Keratinocyte (primary cell): Measurements from ENCODE around the gene PDS5A. TPM values are rescaled to one million over a fixed set of nuclear protein-coding genes. Genes with fewer than 3 reads are reported as not detected.

Experiments
- DNase-seq: peaks from one replicate; pipeline ENCODE4 v3.0.0-alpha.2; 2011; ENCODE audit warnings: low read depth, missing footprints, low spot score
- FAIRE-seq: peaks from 2 replicates; lab custom pipeline; 2011; peaks lifted over from hg19 to GRCh38; lab: Jason Lieb, UNC
- H2AFZ ChIP-seq: 2 replicates; pipeline ENCODE4 v1.6.0; 2012; ENCODE audit warnings: low read length, control low read depth, inconsistent platforms; ENCODE audit not compliant: control insufficient read depth
- H3K27ac ChIP-seq: 2 replicates; pipeline ENCODE4 v1.5.1; 2011; ENCODE audit warnings: low read length; ENCODE audit not compliant: control insufficient read depth, insufficient read depth
- H3K27me3 ChIP-seq: 3 replicates; pipeline ENCODE4 v1.6.0; 2011; ENCODE audit warnings: low read length; ENCODE audit not compliant: control insufficient read depth, insufficient read depth; ENCODE audit errors: extremely low read depth
- H3K36me3 ChIP-seq, 2 experiments: 2 replicates in 1 of 2; 3 replicates in 1 of 2; pipeline ENCODE4 v1.5.1; 2011; ENCODE audit warnings: low read length in 2 of 2, mild to moderate bottlenecking in 1 of 2; ENCODE audit not compliant: control insufficient read depth in 2 of 2, insufficient read depth in 2 of 2; ENCODE audit errors: extremely low read depth in 1 of 2
- H3K4me1 ChIP-seq: 3 replicates; pipeline ENCODE4 v1.5.1; 2011; ENCODE audit warnings: low read length; ENCODE audit not compliant: control insufficient read depth, insufficient read depth; ENCODE audit errors: extremely low read depth
- H3K4me2 ChIP-seq: 3 replicates; pipeline ENCODE4 v1.6.0; 2011; ENCODE audit warnings: low read depth, low read length; ENCODE audit not compliant: control insufficient read depth, insufficient read depth; ENCODE audit errors: extremely low read depth
- H3K4me3 ChIP-seq, 3 experiments: fragments of 200-600 bp in 1 of 3; sonication (generic) in 1 of 3; 2 replicates in 2 of 3; 3 replicates in 1 of 3; pipeline ENCODE4 v1.5.1; 2011 to 2016; ENCODE audit warnings: low read length in 3 of 3, mild to moderate bottlenecking in 3 of 3, control low read depth in 2 of 3, inconsistent platforms in 1 of 3, low read depth in 1 of 3, mixed read lengths in 1 of 3, mixed run types in 1 of 3, moderate library complexity in 1 of 3; ENCODE audit not compliant: control insufficient read depth in 2 of 3, insufficient read depth in 2 of 3; ENCODE audit errors: extremely low read depth in 1 of 3
- H3K79me2 ChIP-seq: 2 replicates; pipeline ENCODE4 v1.6.0; 2012; ENCODE audit warnings: low read length; ENCODE audit not compliant: control insufficient read depth, insufficient read depth
- H3K9ac ChIP-seq: 3 replicates; pipeline ENCODE4 v1.6.0; 2011; ENCODE audit warnings: low read length; ENCODE audit not compliant: control insufficient read depth, insufficient read depth; ENCODE audit errors: extremely low read depth
- H3K9me1 ChIP-seq: 3 replicates; pipeline ENCODE4 v1.6.0; 2011; ENCODE audit warnings: low read length; ENCODE audit not compliant: control insufficient read depth, insufficient read depth; ENCODE audit errors: extremely low read depth
- H3K9me3 ChIP-seq: 2 replicates; pipeline ENCODE4 v1.5.1; 2012; ENCODE audit warnings: low read depth, low read length; ENCODE audit not compliant: control insufficient read depth
- H4K20me1 ChIP-seq: 3 replicates; pipeline ENCODE4 v1.6.0; 2011; ENCODE audit warnings: low read length; ENCODE audit not compliant: control insufficient read depth, insufficient read depth; ENCODE audit errors: extremely low read depth
- CTCF ChIP-seq, 3 experiments: IDR thresholded peaks in 1 of 3; conservative IDR thresholded peaks in 1 of 3; optimal IDR thresholded peaks in 1 of 3; 2 replicates in 2 of 3; 3 replicates in 1 of 3; pipeline versions ENCODE3 to v1.5.1; 2011; ENCODE audit warnings: low read length in 3 of 3, mild to moderate bottlenecking in 3 of 3, moderate library complexity in 2 of 3, control low read depth in 1 of 3, inconsistent platforms in 1 of 3; ENCODE audit not compliant: insufficient read depth in 2 of 3; ENCODE audit errors: extremely low read depth in 1 of 3
- EZH2 ChIP-seq: IDR thresholded peaks from one replicate; pipeline ENCODE4 v1.6.1; 2012; ENCODE audit warnings: inconsistent platforms, mild to moderate bottlenecking, low read length, moderate library complexity
- dilution Hi-C: fragments of 300-500 bp; cut with MboI; formaldehyde crosslinking; loops from one replicate; pipeline ENCODE4 v1.7.0; 2020; ENCODE audit warnings: low sequenced_read_pairs; ENCODE audit not compliant: extremely low pct_ligation_motif_present
- polyA plus RNA-seq, 5 experiments: library from polyadenylated mRNA; depleted of rRNA in 3 of 5; stranded (reverse) in 3 of 5; stranded (forward) in 1 of 5; unstranded in 1 of 5; fragments of >200 nt; gene quantifications; 1 replicate in 1 of 5; 2 replicates in 3 of 5; 3 replicates in 1 of 5; pipeline versions ENCODE4 v1.2.1 to v1.2.3, GENCODE V29; 2011 to 2012; ENCODE audit warnings: missing spikeins in 2 of 5, low read depth in 1 of 5, low replicate concordance in 1 of 5

The PDS5A gene
- polyA plus RNA-seq, 1 donor (not counting 4 experiments of a cell fraction or from before 2014, with no cell fraction given): 56.0 TPM

GRCh38 chr4:39846705-39847104, 131.0 kb downstream of the PDS5A start:
- H3K27me3 ChIP-seq: no peaks in the 10 kb centered on the region
- no peaks in the 10 kb centered on the region for H3K79me2 ChIP-seq
- H4K20me1 ChIP-seq: no peaks in the 10 kb centered on the region
- no peak overlapping the region for H3K9ac ChIP-seq
- peaks cover 2% of the 10 kb centered on the region for H3K4me1 ChIP-seq
- H3K27ac ChIP-seq: no peak overlapping the region
- no peak overlapping the region for H3K4me2 ChIP-seq
- no peaks in the 10 kb centered on the region for H3K9me3 ChIP-seq
- FAIRE-seq (no peak), DNase-seq (no peak)
- TF ChIP-seq CTCF (optimal IDR thresholded peaks at IDR 0.05 in 1 of 3, IDR thresholded peaks at IDR 0.05 in 1 of 3, conservative IDR thresholded peaks at IDR 0.05 in 1 of 3; ENCODE audit: extremely low read depth in 1 of 3, insufficient read depth in 2 of 3, low read length in 3 of 3) (no peak), EZH2 (no peak)
- H3K9me1 ChIP-seq: no peaks in the 10 kb centered on the region
- no peak overlapping the region for H3K4me3 ChIP-seq
- H2AFZ ChIP-seq: no peak overlapping the region
- dilution Hi-C loops: no loop called here
- H3K36me3 ChIP-seq: peaks cover 0 to 6% of the 10 kb centered on the region in 2 experiments

- H3K27ac ChIP-seq: no peak overlapping the region
- no peak overlapping the region for H3K4me2 ChIP-seq
- H3K36me3 ChIP-seq: peaks cover 0 to 6% of the 10 kb centered on the region in 2 experiments
- FAIRE-seq (no peak), DNase-seq (no peak)
- no peaks in the 10 kb centered on the region for H3K9me3 ChIP-seq
- dilution Hi-C loops: no loop called here
- H4K20me1 ChIP-seq: no peaks in the 10 kb centered on the region
- H3K9me1 ChIP-seq: no peaks in the 10 kb centered on the region
- H3K79me2 ChIP-seq: no peaks in the 10 kb centered on the region
- no peak overlapping the region for H3K9ac ChIP-seq
- no peak overlapping the region for H3K4me3 ChIP-seq
- no peak overlapping the region for H2AFZ ChIP-seq
- peaks cover 2% of the 10 kb centered on the region for H3K4me1 ChIP-seq
- H3K27me3 ChIP-seq: no peaks in the 10 kb centered on the region
- TF ChIP-seq CTCF (optimal IDR thresholded peaks at IDR 0.05 in 1 of 3, IDR thresholded peaks at IDR 0.05 in 1 of 3, conservative IDR thresholded peaks at IDR 0.05 in 1 of 3; ENCODE audit: extremely low read depth in 1 of 3, insufficient read depth in 2 of 3, low read length in 3 of 3) (no peak), EZH2 (no peak)
These were observed 131.6 kb downstream of the PDS5A start for GRCh38 chr4:39846120-39846519.
